Measurements from ENCODE around the gene ANKRD13B.
"Not testable (repeated sequence)": the region's sequence is repeated elsewhere in the genome, so short reads cannot be mapped to it uniquely, and the experiment has no call there.

Gene ANKRD13B

DNA sequence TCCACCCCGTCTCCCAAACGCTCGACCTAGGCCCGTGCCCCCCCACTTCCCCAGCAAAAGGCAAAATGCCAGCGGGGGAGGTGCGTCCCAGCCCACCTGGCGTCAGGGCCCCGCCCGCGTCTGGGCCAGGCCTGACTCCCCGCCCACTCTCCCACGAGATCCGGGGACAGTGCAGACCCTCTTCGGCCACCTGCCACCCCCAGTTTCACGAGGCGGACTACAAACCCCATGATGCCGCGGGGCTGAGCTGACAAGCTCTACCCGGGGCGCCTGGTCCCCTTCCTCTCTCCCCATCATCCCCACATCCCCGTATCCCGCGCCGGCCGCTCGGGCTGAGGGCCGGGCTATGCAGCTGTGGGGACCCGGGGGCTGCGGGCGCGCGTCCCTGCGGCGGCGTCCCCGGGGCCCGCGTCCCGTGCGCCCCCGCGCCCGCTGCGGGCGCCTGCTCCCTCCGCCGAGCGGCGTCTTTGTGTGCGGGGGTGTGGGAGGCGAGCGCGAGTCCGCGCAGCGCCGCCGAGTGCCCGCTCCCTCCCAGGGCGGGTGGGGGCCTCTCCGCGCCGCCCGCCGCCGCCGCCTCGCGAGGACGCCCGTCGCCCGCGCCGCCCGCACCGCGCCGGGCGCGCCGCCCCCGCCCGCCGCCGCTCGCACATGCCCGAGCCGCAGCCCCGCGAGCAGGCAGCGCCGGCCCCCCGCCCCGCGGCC, at the start of gene ANKRD13B:
ANKRD13B (plus strand) TSS at position 283 of the 702 bp plus-strand sequence. CDS start 490 bp downstream, outside the sequence.
- DNase-seq, result peak; percentile 77

DNA sequence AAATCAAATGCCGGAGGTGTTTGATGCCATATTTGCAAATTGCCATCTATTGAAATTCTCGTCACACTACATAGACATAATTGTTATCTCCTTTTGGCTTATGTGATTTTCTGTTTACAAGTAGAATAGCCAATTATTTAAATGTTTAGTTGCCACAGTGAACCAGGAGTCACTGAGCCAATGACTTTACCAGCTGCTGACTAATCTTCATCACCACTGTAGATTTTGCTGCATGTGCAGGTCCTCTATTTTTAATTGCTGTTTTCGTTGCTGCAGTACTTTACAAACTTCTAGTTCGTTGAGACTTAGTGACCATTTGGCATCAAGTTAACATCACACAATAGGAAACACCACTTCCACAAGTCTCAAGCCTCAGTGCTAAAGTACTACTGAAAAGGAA, 48.9 kb upstream of the ANKRD13B start:
- no peak for DNase-seq

DNA sequence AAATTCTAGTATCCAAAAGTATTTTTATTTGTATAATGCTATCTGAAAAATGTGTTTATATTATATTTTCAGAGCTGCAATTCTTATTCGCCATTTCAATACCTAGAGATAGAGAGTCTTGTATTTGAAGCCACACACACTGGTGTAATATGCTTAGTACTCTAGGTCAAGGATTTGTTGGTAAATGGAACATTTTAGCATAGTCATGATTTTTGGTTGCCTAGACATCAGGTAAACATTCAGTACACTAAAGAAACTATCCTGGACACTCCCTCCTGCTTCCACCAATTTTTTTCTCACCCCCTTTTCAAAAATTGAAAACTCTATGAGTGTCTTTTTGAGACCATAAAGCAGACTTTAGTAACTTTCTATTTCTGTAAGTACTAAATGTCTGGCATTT, 46.8 kb upstream of the ANKRD13B start:
- no peak for DNase-seq

DNA sequence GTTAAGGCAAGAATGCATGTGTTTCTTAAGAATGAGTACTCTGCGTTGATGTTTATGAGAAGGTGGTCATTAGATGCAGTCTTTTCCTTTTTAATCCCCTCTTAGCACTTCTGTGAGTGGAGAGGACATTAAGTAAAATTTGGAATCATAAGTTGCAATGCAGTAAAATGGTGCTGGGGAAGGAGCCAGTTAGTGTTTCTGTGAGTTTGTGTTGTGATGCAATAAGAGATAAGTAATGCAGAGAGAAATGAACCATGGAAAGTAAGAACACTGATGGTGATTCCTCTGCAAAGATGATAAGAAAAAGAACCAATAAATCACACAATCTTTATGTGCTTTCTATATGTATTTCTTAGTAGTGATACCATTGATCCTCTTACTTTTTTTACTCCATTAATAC, 46.1 kb upstream of the ANKRD13B start:
- DNase-seq, result no peak

DNA sequence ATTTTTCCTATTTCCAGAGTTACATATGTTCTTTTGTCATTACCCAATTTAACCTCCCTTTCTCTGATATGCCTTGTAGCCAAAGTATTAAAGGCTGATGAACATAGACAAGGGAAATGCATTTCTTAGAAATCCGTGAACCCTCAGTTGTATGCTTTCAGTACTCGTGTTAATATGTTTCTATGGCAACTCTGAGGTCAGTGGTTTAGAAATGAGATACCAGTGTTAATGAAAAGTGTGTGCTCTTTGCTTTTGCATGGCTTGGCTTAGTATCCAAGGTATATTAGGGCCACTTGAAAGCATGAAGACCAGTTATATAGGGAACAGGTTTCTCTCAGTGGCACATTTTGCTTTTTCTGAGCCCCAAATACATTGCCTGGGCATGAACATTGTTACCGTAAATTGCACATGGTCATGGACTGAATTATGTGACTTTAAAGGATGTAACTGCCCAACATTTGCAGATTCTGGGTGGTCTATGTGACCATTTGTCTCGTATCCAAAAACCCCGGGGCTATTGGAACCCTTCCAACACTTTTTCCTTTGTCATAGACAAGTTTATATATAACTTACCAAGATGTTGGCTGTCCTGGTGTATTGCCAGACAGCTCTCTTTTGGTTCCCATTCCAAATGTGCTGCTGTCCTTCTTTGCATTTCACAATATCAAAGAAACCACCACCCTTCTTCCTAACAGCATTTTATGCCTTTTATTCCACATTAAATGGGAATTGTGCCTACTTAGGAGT, 43.6 kb upstream of the ANKRD13B start:
- no peak for DNase-seq

DNA sequence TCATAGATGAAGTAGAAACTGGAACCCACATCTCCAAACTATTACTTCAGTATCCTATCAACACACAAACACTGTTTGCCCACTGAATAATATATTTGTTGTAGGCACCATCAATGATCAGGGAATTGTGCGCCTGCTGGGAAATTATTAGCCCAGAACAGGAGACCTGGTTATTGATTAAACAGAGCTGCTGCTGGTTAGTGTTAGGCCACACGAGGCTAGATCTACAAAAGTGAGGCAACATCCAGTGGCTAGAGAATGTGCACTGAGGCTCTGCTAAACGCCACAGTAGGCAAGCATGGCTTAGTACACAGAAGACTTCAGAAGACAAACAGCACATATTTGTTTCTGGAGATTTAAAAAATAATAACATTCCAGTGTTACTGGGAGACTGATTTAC, 37.1 kb upstream of the ANKRD13B start:
- no peak for DNase-seq

DNA sequence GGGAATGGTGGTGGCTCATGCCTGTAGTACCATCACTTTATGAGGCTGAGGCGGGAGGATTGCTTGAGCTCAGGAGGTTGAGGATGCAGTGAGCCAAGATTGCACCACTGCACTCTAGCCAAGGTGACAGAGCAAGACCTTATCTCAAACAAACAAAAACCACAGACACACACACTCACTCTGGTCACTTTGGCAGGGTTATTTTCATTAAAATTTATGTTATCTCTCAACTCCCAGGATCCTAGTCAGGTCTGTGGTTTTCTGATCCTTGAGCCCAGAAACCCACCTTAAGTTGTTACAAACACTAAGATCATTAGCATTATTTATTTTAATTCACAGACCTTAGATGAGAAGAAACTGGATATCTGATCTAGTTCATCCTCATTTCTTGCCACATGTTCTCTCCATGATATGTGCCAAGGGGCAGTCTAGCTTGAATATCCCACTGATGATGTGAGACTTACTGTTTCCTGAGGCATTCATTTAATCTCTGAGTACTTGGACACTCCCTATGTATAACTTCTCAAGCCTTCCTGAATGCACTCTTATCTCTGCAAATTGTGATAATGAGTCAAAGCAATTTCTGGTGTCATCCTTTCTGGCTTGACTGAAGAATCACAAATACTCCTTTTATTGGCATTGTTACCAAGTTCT, 35.7 kb upstream of the ANKRD13B start:
- no peak for DNase-seq

DNA sequence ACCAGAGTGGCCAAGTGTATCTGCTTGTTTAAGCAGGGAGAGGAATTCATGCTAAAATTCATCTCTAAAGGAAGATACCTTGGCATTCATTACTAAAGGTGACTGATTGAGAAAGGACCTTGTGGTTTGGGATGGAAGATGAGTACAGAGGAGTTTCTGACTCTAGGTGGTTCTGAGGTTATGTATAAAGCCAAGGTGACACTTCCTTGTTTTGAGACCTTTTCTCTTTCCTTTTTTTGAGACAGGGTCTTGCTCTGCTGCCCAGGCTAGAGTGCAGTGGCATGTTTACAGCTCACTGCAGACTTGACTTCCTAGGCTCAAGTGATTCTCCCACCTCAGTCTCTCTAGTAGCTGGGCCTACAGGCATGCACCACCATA, 35.2 kb upstream of the ANKRD13B start:
- DNase-seq, result no peak

DNA sequence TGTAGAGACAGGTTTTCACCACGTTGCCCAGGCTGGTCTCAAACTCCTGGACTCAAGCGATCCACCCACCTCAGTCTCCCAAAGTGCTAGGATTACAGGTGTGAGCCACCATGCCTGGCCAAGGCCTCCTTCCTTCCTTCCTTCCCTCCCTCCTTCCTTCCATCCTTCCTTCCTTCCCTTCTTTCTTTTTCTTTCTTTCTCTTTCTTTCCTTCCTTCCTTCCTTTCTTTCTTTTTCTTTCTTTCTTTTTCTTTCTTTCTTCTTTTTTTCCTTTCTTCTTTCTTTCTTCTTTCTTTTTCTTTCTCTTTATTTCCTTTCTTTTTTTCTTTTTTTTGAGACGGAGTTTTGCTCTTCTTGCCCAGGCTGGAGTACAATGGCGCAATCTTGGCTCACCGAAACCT, 34.8 kb upstream of the ANKRD13B start:
- DNase-seq, result not testable (repeated sequence)

DNA sequence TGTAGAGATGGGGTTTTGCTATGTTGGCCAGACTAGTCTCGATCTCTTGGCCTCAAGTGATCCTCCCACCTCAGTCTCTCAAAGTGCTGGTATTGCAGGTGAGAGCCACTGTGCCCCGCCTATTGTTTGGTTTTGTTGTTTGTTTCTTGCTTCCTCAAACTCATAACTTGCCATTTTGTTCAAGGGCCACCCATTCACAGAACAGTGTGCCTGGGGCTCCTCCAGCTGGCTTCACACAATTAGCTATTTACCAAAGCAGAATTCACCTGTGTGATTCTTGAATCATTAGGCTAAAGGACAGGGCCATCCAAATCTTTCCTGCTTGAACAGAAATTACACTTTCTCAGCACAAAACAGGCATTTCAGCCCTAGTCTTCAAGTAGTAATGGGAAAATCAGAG, 33.3 kb upstream of the ANKRD13B start:
- DNase-seq, result no peak

DNA sequence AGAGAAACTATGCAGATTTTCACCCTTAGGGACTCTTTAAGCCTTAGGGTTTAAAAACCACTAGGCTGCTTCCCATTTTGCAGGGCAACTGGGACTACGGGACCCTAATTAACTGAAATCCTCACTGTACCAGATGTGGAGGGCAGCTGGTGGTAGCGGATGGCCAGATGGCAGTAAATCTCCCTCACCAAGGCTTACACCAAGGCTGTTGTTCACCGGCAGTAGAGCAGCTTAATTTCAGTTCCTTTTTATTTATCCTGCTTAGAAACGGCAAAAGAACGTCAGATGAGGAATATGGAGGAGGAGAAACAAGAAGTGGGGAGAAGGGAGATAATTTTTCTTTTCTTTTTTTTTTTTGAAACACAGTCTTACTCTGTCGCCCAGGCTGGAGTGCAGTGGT, 32.6 kb upstream of the ANKRD13B start:
- no peak for DNase-seq

DNA sequence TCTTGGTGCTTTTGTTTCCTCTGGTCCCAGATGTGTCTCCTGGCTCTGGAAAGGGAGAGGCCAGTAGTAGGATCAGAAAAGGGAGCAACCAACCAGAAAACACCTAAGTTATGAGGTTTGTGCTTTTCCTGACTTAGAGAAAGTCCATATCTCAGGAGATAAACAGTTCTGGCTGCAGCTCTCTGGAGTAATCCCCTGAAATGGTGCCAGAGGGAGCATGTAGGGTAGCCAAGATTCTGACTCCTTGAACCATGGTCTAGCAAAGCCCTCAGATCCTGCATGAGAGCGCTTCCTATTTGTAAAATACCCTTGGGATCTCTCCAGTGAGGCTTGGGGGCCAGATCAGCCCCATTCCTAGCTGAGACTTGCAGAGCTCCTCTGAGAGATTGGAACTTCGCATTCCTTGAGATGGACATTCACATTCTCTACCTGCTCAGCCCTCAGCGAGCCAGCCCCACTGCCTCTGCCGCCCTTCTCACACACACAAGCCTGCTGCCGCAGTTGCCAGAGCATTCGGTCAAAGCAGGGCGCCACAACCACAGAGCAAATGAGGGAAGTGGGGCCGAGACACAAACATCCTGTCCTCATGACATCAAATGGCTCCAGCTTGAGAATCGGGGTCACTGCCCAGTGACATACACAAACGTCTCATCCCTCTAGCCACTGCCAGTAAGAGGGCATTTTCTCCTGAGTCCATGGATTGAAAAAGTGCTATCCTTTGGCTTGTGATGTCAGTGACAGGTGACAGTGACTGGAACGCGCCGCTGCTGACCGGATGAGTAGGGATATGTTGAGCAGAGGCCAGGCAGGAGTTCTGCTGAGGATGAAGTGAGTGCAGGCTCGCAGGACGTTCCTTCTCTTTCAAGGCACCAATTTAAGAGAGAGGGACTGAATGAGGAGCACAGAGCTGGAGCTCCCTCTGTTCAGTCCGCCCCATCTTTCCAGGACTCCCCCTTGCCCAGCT, 31.1 kb upstream of the ANKRD13B start:
- no peak for DNase-seq

DNA sequence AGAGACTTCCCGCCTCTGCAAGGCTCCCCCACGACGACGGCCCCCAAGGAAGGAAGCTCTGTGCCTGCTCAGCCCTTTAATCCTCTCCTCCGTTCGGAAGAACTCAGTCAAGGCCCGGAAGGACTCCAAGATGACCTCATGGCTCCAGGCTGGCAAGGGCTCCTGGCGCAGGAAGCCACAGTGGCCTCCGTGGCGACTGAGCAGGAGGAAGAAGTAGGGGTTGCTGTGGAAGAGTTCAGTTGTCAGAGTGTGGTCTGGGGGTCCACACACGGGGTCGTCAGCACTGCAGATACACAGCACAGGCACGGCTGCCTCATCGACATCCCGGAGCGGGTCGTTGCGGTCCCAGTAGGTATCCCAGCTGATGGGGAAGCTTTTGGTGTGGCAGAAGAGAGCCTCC, 30.3 kb upstream of the ANKRD13B start:
- DNase-seq, result no peak

DNA sequence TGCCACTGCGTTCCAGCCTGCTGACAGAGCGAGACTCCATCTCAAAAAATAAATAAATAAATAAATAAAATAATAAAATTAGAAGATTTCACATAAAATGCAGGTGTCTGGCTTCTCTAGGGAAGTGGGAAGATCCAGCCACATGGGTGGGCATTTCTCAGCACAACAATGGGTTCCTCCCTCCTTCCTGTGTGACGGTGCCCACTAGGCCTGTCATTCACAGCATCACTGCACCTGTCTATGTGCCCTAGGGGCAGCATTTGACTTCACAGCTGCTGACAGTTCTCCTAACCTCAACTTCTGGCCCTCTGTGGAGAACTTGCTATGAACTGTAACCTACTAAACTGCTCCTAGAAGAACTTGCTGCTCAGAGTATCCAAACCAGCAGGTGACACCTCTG, 29.1 kb upstream of the ANKRD13B start:
- DNase-seq, result no peak

DNA sequence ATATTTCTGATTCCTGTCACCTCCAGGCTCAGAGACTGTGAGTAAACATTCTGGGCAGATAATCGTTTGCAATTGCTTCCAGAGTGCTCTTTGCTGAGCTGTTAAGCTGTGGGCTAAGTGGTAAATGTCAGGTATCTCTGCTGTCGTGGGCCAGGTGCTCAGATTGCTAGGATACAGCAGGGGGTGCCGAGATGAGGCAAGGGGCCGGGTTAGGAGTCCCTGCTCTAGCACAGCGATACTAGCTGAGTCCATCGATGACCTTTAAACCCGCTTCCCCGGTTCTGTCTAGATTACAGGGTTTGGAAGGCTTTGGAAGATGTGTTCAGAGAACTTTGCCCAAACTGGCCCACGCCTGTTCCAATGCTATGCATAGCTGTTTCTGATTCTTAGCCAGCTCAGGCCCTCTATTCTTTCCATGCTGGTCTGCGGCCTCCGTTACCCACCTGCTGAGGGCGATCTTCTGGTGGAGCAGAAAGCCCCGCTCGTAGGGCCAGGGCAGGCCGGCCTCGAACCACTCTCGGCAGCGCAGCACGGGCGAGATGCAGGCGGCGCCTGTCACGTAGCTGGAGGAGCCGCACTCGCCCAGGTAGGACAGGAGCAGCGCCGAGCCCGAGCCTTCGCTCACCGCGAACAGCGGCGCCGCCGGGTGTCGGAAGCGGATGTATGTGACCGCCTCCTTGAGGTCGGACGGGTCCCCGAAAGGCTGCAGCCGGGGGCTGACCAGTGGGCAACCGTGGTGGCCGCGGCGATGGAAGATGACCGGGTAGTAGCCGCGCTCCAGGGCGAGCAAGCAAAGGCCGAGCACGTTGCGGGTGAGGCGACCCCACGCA, 27.1 kb upstream of the ANKRD13B start:
- DNase-seq, result peak; percentile 76

DNA sequence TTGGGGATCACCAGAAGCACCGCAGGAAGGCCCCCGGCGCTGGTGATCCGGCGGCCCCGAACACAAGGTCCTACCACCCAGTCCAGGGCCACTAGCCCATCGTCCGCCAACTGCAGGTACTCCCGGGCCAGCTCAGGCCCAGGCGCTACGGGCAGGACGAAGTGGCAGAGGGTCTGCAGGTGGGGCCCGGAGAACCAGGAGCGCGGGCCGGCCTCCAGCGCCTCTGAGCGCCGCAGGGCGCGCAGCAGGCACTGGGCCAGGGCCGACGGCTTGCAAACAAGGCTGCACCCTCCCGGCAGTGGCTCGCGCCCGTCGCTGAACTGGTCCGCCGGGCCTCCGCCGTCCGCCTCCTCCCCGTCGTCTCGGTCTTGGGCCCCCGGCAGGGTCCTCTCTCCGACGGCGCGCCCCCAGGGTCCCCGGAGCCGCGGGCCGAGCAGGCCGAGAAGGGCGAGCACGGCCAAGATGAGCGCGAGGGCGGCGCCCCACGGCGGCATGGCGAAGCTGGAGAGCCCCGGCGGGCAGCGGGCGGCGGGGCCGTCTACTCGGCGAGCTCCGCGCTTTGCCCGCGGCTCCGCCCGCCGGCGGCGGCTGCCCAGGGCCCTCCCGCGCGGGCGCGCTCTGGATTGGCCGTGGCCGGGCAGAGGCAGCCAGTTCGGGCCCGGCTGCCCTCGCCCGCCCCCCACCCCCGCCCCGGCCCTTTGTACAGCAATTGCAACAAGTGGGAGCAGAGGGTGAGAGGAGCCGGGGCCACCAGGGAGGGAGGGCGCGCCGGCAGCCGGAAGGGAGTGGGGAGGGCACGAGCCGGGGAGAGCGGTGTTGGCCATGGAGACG, 26.2 kb upstream of the ANKRD13B start, which contains the start of gene ABHD15:
ABHD15 (minus strand) TSS at position 565 of the 831 bp plus-strand sequence; CDS start at position 494, 71 bp downstream.
- DNase-seq, result peak; percentile 77

DNA sequence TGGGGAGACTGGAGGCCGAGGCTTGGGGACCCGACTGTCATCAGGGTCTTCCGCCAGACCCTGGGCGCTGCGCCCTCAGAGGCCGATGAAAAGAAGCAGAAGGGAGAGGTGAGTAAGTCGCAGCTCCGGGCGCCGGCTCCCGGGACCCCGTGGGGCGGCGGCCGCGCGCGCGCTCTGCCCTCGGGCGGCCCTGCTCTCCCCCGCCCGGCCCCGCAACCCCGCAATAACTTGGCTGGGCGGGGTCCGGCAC, 25.7 kb upstream of the ANKRD13B start:
- DNase-seq, result no peak

DNA sequence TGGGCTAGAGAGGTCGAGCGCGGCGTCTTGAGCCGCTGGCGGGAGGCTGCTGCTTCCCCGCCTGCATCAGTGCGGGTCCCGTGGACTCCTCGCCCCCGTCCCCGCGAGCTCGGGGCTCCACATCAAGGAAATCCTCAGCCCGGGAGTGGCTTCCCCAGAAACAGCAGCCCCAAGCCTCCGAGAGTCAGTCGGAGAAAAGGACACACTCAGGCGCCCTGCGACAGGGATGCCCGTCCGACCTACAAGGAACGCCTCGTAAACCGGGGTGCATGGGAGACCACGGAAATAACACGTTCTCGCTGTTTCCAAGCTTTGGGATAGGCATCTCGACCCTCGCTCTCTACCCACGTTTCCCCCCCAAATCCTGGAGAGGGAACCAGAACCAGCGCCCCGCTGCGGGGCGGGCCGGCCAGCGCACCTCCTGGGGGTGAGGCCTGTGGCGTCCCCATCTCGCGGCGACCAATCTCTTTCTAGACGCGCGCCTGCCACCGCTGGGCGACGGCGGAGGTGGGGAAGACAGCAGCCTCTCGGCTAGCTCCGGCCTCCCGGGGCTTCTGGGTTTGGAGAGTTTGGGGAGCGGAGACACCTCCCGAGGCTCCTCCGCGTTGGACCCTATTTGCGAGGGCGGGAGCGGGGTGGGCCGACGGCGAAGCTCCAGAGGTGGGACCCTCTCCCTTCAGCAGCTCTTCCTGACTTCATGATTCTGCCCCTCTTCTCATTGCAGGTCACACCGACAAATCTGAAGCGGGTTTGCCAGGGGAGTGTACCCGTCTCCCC, 25.2 kb upstream of the ANKRD13B start:
- DNase-seq, result peak; percentile 86

DNA sequence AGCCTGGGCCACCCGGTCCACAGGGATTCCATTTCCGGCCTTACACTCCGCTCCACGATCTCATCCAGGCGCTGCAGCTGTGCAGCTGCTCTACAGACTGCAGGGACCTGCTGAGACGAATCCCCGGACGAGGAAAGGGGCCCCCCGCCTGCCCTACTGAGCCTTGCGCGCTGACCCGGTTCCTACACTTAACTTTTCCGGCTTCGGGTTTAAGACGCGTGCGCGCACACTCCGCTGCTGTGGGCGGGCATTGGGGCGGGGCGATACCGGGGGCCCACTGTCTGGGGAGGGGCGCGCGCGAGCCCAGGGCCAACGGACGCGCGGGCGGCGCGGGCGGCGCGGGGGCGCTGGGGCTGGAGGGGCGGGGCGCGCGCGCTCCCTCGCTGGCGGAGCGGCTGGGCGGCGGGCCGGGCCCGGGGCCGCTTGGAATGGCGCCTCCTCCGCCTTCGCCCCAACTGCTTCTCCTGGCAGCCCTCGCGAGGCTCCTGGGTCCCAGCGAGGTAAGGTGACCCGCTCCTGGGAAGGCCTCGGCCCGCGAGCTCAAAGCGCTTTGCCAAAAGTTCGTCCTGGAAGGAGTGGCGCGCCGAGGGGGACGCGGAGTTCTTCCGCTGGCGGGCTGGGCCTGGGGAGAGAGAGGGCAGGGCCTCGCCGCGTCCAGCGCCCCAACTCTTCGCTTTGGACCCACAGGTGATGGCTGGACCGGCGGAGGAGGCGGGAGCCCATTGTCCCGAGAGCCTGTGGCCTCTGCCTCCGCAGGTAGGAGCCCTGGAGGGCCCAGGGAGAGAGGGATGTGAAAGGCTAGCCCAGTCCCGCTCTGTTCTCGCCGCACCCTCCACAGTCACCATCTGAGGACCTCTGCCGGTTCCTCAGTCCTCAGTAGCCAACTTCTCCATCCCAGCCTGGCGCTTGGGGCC, 24.3 kb upstream of the ANKRD13B start, which contains the start of gene TP53I13:
TP53I13 (plus strand) TSS at position 371 of the 914 bp plus-strand sequence; CDS start at position 429, 58 bp downstream.
- peak; percentile 95 for DNase-seq

Data from stimulated activated CD4-positive, alpha-beta T cell treated with anti-CD3 and anti-CD28 coated beads, Interleukin-15, amount 100 ng/mL, for 24 hours (primary cell).